ENCODE measurements around the gene PIK3C2G.

- TF ChIP-seq EZH2phosphoT487 (IDR thresholded peaks at IDR 0.05; ENCODE audit: insufficient read depth, low read depth): no peak
- TF ChIP-seq EZH2 (IDR thresholded peaks at IDR 0.05; ENCODE audit: insufficient read depth, poor library complexity, severe bottlenecking): no peak
Measured at GRCh38 chr12:18634382-18634781, 373.1 kb downstream of the PIK3C2G start.
